NCI-H2081 treated with DMSO at 0.1 percent for 48 hours (cell line): ENCODE measurements around the gene ITGA1.
"Not testable (repeated sequence)": the region's sequence is repeated elsewhere in the genome, so short reads cannot be mapped to it uniquely, and the experiment has no call there.

Source experiments
- DNase-seq: peaks from one replicate; lab custom pipeline; 2025; lab: John Stamatoyannopoulos, UW

Gene ITGA1

DNA sequence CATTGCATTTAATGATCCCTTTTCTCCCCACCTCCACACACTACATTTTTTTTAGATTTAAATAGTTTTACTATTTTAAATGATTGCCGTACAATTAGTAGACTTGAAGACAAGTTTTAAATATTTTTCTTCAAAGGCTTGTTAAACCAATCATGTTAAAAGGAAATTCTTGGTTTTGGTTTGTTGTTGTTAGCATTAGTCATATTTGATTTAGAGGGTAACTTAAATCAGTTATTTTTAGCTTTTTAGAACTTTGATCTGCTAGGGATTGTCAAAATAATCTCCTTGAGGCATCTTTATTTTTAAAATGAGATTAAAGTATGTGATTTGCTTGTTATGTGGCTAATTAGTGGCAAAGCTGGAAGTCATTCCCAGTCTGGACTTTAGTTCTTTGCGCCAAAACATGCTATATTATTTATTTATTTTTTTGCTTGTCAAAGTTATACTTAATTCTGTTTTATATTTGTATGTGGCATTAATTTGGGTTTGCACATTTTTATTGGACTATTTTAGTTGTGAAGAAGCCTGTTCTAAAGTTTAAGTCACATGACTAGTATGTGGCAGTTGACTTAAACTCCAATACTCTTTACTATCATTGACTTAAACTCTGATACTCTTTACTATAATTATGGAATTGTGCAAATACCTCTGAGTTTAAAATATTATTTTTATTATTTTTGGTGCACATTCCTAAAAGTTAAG lies 14.7 kb downstream of the ITGA1 start:
- no peak for DNase-seq

DNA sequence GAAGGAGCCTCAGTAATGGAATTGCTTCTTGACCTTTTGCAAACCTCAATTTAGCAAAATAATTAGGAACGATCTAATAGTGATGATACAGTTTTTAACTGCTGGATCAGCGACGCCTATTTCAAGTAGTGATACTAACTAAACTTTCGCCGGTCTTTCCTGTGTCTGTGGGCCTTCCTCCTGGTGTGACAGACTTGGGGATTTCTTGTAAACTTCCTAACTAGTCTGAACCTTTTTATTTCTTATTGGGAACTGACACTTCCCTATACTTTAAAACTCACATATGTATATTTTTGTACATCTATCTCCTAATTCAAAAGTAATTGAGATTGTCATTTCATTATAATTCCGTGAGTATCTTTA lies 15.2 kb downstream of the ITGA1 start:
- DNase-seq = no peak

DNA sequence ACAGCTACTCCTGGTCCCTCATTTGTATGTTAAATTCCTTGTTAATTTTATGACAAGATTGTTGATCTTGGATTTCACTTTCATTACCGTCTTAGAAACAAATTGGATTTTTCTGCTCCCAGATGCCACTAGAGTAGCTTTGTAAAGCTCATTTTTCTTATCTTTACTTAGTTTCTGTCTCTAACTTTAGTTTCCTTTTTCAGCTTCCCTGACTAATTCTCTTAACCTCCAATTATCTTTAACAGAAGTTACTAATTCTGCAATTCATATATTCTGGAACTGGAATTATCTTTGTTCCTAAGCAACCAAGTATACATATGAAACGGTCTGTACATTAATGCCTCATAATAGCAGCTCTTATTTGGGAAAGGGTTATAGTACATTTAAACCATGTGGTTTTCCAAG lies 16.7 kb downstream of the ITGA1 start:
- DNase-seq = no peak

DNA sequence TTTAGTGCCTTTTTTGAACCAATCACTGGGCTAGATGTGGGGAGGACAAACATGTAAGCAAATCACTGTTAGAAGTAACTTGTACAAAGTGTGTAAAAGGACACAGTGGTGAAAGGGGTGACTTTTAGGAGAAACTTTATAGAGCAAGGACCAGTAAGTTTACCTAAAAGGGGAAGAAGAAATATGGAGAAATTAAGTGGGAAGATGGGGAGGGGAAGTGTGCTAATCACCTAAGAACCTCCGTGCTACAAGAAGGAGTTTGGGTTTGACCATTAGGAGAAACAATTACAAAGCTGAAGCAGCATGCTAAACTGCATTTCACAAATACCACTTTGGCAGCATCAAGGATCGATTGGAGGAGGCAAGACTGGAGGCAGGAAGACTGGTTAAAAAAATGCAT lies 17.3 kb downstream of the ITGA1 start:
- DNase-seq = no peak

DNA sequence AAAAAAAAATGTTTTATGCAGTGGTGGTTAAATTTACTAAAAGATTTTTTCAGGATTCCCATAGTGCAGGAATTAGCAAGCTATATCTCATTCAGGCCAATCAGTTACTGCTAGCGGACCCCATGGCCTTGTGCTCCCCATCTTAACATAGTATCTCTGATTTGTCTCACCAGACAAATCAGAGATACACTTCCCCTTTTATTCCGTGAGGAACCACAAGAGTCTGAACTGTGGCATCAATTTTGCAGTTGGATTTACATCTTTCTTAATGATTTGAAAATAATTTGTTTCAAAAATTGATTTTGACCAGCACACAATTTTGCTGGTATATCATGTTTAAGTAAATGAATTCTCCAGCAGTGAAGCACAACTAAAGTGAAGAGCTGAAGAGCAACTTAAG lies 17.9 kb downstream of the ITGA1 start:
- no peak for DNase-seq

DNA sequence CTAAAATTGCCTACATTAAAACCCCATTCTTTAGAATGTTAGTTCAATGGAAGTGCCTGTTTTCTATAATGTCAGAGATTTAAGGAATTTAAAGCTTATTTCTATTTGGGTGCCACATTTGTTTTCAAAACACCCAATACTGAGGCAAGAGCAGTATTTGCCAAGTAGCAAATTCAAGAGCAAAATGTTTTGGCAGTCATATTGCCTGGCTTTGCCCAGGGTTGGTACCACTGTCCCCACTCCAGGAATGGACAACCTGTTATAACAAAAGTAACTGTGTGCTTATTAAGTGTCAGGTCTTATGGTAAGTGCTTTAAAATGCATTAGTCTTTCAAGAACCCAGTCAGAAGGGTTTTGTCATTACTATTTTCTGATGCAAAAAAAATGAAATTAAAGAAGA lies 19.3 kb downstream of the ITGA1 start:
- no peak for DNase-seq

DNA sequence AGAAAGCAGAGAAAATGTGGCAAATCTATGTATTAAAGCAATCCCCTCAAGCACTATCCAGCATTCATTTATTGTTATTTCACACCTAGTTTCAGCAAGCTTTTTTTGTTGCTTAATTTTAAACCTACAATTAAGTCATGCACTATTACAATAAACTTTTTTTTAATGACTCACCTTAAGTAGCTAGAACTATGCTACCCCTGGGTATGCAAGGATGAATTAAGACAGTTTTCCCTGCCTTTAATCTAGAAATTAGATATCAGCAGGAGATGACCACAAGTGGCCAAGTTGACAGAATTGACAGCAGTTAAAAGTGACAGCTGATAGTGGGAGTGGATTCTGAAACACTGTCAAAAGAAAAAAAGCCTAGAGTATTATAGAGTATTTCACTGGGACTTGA lies 20.0 kb downstream of the ITGA1 start:
- DNase-seq = no peak

DNA sequence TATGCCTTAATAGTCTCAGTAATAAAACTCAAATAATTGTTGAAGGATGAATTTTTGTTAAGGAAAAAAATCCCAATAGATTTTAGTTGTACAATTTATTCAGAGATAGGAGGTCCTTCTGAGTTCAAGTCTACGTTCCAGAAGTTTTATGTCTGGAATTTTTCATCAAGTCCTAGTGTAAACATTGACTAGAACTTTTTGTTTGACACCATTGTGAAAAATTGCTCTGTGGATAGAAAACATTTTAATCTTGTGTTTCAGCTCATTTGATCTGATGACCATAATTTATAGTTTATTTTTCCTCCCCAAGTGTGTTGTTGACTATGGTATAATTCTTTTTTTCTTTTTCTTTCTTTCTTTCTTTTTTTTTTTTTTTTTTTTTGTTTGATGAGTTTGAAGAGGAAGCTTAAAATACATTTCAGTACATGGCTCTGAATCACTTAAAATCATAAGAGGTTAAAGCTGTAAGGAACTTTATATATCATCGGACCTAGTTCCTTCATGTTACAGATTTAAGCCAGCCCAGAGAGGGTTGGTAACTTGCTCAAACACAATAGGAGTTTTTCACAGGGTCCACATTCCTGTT lies 20.7 kb downstream of the ITGA1 start:
- no peak for DNase-seq

DNA sequence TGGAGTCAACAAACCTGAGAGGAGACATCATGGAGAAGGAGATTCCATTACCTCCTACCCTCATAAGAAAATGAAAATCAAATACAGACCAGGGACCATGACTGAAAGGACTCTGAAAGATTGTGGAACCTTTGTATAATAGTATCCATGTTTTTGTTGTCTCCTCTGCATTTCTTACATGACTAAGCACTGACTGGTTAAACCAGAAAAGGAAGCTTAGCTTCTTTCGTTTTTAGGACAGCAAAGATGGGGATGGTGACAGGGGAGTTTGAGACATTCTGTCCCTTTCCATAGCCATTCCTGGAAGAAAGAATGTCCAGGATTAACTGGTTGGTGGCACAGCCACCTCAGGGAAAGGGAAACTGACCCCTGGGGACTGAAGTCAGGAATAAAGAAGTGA lies 22.2 kb downstream of the ITGA1 start:
- DNase-seq = no peak

DNA sequence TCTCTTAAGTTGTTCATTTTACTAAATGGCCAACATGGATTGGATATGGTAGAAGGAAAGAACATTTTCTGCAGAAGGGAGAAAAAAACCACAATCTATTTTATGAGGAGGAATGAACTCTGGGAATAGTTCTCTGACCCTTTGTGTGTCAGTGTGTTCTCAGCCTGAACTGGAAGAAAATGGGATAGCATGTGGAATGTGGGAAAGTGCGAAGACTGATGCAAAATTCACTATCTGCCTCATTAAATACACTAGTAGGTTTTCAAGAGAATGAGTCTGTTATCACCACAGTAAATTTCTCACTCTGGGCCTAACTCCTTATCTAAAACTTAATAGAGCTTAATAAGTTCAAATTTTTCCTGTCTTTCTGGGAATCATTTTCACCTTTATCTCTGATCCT lies 22.7 kb downstream of the ITGA1 start:
- DNase-seq = no peak

DNA sequence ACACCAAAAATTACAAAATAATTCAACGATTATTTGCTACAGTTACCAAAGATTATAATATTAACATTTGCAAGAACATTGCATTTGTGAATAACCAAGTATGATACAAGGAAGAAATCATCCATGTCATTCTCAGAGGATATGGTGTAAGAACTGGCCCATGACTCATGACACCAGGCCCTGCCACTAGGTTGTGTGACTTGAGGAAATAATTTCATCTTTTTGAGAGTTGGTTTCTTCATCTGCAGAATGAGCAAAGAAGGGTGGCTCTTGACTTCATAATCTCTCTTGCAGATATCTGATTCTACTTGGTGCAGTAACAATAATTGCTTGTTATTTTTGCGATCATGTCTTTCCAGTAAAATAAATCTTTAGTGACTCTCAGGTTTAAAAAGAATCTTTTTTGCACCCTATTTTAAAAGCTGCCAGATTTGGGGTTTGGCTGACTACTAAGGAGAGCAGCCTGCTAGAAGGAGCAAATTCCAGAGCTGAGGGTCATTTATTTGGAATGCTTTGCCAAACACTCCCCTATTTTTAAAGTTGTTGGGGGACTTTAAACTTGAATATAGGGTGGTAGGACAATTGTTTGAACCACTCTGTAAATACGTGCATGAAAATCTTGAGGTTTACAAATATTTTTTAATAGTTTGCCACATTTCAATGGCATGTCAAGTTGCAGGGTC lies 23.5 kb downstream of the ITGA1 start:
- no peak for DNase-seq

DNA sequence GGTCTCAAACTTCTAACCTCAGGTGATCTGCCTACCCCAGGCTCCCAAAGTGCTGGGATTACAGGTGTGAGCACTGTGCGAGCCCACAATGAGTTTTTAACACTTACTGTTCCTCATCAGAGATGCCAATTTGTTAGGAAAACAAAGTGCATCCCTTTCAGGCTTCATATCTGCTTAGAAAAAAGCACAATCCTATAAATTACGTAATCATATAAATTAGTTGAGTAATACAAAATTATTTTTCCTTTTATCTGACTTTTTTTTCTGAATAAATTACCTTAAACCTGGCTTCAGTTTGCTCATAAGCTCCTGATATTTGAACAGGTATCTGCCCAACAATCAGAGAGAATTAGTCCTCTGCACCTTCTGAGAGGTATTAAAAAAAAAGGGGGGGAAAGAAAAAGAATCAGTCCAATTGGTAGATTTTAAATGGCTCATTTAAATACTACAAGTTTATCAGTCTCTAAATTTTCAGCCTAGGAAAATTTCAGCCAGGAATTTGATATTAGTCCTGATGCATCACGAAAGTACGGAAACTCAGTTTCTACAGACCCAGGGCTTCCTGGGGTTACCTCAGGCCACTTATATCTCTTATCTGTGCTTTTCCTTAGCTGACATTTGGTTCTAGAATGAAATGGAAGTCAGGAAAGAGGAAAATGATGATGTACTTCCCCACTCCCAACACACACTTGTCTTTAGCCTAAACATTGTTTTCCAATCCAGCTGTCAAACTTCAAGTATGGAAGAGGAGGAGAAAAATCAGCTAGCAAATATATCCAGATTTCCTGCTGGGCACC lies 26.8 kb downstream of the ITGA1 start:
- DNase-seq = no peak

DNA sequence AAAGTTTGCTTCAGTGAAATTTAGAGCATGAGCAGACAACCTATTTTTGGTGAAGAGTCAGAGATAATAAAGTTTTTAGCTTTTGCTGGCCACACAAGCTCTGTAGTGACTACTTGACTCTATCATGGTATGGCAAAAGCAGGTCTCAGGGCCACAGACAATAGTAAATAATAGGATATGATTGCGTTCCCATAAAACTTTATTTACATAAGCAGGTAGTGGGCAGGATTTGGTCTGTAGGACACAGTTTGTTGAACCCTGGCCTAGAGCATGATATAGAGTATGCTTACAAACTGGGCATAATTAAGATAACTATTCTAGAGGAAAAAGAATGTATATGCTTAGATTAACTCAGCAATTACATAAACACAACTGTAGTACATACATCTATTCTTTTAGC lies 30.1 kb downstream of the ITGA1 start:
- no peak for DNase-seq

DNA sequence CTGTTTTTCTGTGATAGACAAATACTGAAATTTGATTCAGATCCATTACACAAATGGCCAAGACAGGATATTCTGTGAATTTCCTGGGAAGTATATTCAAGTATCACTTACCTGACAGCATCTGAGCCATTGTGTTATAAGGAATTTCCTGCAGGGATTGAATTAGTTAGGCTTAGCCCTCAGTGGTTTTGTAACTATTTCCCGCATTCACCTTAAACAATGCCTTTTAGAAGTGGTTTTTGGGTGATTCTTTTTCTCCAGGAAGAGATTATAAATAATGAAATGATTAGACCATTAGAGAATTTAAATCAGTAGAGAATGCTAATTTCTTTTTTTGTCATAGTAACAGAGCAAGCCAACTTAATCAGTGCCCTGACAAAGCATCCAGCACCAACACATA lies 30.6 kb downstream of the ITGA1 start:
- no peak for DNase-seq

DNA sequence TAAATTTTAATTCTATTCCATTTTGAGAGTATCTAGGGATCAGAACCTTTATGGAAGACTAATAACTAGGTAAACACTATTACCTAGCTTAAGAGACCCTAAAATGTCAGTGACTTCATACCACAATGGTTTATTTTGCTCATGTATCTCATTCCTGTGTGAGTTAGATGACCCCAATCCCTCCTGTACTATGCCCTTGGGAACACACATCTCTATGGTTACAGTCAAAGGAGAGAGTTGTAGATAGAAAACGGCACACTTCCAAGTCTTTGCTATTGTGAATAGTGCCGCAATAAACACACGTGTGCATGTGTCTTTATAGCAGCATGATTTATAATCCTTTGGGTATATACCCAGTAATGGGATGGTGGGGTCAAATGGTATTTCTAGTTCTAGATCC lies 31.1 kb downstream of the ITGA1 start:
- DNase-seq = not testable (repeated sequence)

DNA sequence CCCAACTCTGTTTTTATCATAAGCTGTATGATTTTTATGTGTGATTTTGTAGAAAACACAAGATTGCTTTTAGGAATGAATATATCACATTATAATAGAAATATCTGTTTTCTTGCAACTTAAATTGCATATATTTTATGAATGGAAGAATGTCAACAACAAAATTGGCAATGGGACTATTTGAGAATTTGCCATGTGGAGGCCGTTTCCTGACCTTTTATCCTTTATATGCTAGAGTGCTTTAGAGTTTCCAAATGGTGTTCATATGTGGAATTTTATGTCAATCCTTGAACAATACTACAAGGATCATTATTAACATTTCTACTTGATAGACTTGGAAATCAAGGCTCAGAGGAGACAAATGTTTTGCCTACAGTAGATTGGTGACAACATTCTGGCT lies 34.2 kb downstream of the ITGA1 start:
- no peak for DNase-seq

DNA sequence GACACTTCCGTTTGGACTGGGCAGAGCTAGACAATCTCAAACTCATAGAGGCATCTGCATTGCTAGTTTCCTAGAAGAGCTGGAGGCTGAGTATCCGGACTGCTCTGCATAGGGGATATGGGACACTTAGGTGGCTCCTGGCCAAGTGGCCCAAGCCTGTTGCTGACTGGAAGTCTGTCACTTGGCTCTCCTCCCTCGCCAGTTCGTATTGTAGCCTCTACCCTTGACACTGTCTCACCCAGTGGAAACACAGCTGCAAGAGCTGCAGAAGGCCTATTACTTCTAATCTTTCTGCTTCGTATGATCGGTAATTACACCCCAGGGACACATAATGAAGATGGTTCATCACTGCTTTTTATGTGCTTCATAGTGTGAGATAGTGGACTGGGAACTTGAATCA lies 34.7 kb downstream of the ITGA1 start:
- DNase-seq = no peak

DNA sequence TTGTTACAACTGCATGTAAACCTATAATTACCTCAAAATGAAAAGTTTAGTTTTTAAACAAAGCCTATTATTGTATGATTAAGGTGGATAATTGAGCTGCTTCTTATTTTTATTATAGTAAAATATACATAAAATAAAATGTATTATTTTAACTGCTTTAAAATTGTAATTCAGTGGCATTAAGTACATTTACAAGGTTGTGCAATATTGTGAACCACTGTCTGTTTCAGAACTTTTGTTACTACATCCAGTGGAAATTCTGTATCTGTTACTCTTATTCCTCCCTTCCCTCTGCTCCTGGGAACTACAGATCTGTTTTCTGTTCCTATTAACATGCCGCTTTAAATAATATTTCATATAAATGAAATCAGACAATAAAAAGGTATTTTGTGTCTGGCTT lies 37.1 kb downstream of the ITGA1 start:
- no peak for DNase-seq

DNA sequence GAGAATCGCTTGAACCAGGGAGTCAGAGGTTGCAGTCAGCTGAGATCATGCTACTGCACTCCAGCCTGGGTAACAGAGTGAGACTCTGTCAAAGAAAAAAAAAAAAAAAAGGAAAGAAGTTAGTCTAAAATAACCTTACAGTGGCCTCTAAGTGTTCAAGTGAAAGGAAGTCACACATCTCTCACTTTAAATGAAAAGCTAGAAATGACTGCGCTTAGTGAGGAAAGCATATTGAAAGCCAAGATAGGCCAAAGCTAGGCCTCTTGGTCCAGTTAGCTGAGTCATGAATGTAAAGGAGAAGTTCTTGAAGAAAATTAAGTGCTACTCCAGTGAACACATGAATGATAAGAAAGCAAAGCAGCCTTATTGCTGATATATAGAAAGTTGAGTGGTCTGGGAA lies 38.1 kb downstream of the ITGA1 start:
- no peak for DNase-seq

DNA sequence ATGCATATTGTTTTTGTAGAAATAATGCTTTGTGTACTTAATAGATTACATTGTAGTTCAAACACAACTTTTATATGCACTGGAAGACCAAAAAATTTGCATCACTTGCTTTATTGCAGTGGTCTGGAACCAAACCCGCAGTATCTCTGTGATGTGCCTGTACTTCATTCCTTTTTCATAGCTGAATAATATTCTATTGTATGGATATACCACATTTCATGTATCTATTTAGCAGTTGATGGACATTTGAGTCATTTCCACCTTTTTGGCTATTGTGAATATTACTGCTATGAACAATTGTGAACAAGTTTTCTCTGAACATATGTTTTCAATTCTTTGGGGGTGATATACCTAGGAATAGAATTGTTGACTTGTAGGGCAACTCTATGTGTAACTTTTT lies 40.1 kb downstream of the ITGA1 start:
- DNase-seq = no peak

DNA sequence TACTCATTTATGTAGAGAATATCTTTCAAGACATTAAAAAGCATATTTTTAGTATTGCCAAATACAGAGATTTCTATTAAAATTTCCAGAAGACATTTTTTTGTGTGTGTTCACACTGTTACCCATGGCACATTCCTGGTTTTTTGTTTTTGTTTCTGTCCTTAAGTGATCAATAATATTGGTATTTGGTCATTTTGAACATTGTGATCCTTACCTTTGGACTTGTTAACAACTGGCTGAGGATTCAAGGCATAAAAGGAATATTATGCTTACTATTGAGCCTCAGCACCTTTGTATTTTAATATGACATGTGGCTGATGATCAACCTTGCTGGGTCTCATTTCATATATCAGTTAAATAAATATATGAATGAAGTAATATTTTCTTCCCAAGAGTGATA lies 41.9 kb downstream of the ITGA1 start:
- no peak for DNase-seq

DNA sequence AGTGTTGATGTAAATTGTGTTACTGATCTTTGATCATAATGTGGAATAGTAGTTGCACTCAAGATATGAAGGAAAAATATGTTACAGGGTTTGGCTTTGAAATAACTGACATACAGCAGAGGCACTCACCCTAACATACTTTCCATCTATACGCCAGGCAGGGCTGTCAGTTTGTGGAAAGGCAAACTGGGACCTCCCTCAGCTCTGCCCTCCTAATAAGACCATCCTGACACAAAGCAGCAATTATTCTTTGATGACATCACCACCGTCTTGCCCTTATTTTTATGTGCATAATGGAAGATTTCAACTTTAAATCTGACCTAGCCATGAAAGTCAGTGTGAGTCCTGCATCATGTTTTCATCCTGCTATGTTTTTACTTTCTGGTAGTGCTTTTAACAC lies 42.9 kb downstream of the ITGA1 start:
- no peak for DNase-seq
